Common myeloid progenitor, CD34-positive (primary cell): ENCODE measurements around the gene IQCE.

Experiments used
- CTCF ChIA-PET: fragments of 350-600 bp; sonication (Branson Sonifier 250); formaldehyde crosslinking; loops from one replicate; lab custom pipeline; 2021; ENCODE audit warnings: antibody characterized with exemption; lab: Charles Lee
- POLR2A ChIA-PET: fragments of 350-600 bp; sonication (Branson Sonifier 250); formaldehyde crosslinking; loops from one replicate; lab custom pipeline; 2021; ENCODE audit warnings: antibody characterized with exemption; lab: Charles Lee
- DNase-seq, 3 donors: peaks; one replicate each; pipeline versions ENCODE4 v3.0.0 to v3.0.0-alpha.2; 2013
- H3K27ac ChIP-seq, 2 experiments: 1 replicate in 1 of 2; 2 replicates in 1 of 2; pipeline ENCODE4 v1.7.0; 2013; ENCODE audit warnings: inconsistent platforms in 2 of 2, low read length in 2 of 2, mild to moderate bottlenecking in 2 of 2, low read depth in 1 of 2, moderate library complexity in 1 of 2; ENCODE audit not compliant: severe bottlenecking in 2 of 2, insufficient read depth in 1 of 2, poor library complexity in 1 of 2
- H3K27me3 ChIP-seq, 5 experiments: replicated peaks in 2 of 5; 1 replicate in 3 of 5; 2 replicates in 2 of 5; pipeline versions ENCODE4 v1.6.1 to v1.7.0; 2013; ENCODE audit warnings: low read length in 4 of 5, mild to moderate bottlenecking in 2 of 5, moderate library complexity in 2 of 5, inconsistent platforms in 1 of 5; ENCODE audit not compliant: insufficient read depth in 5 of 5, control insufficient read depth in 4 of 5
- H3K36me3 ChIP-seq, 4 experiments: 1 replicate in 2 of 4; 2 replicates in 2 of 4; pipeline versions ENCODE4 v1.6.1 to v1.7.0; 2013; ENCODE audit warnings: low read length in 3 of 4, control low read depth in 1 of 4, mild to moderate bottlenecking in 1 of 4; ENCODE audit not compliant: control insufficient read depth in 4 of 4, insufficient read depth in 4 of 4
- H3K4me1 ChIP-seq, 4 experiments: 1 replicate in 3 of 4; 2 replicates in 1 of 4; pipeline versions ENCODE4 v1.6.1 to v1.7.1; 2013; ENCODE audit warnings: low read length in 3 of 4, mild to moderate bottlenecking in 3 of 4, control low read depth in 1 of 4, inconsistent platforms in 1 of 4, moderate library complexity in 1 of 4; ENCODE audit not compliant: control insufficient read depth in 4 of 4, insufficient read depth in 4 of 4; ENCODE audit errors: control extremely low read depth in 1 of 4
- H3K4me3 ChIP-seq, 7 experiments: 1 replicate in 4 of 7; 2 replicates in 3 of 7; pipeline versions ENCODE4 v1.5.1 to v1.7.0; 2013; ENCODE audit warnings: mild to moderate bottlenecking in 7 of 7, low read length in 6 of 7, moderate library complexity in 6 of 7, inconsistent platforms in 2 of 7, low read depth in 2 of 7, control low read depth in 1 of 7; ENCODE audit not compliant: insufficient read depth in 4 of 7, control insufficient read depth in 1 of 7; ENCODE audit errors: extremely low read depth in 1 of 7
- H3K9me3 ChIP-seq, 5 experiments: 1 replicate in 4 of 5; 2 replicates in 1 of 5; pipeline versions ENCODE4 v1.6.1 to v1.7.1; 2013; ENCODE audit warnings: low read length in 4 of 5, mild to moderate bottlenecking in 2 of 5, inconsistent platforms in 1 of 5, low read depth in 1 of 5, moderate library complexity in 1 of 5; ENCODE audit not compliant: control insufficient read depth in 4 of 5, insufficient read depth in 2 of 5; ENCODE audit errors: control extremely low read depth in 1 of 5
- WGBS: methylation state at CpG from one replicate; pipeline ENCODE4 v1.1.5; 2013; ENCODE audit not compliant: insufficient coverage; 5-methylcytosine and 5-hydroxymethylcytosine counted together

IQCE gene

GRCh38 chr7:2644562-2645273, 85.9 kb downstream of the IQCE start:
- H3K36me3 ChIP-seq: peaks cover 0 to 42% (median 17%) of the 10 kb centered on the region in 4 experiments
- peaks cover 0 to 49% (median 43%) of the 10 kb centered on the region in 4 experiments for H3K4me1 ChIP-seq
- no peaks in the 10 kb centered on the region for H3K9me3 ChIP-seq
- WGBS: 86% methylated on average over 14 of the region's 18 CpGs
- no peak for DNase-seq
- CTCF ChIA-PET: interaction anchor here (0.8 to 4.6 kb wide), 15 partner anchors 9 to 194 kb away, joined by 3 to 33 read pairs (median 4); no protein-coding TSS in a partner anchor
- H3K4me3 ChIP-seq: peak overlapping the region in 5 of 7 experiments; percentile 10 to 58 (median 40)
- no peak overlapping the region for H3K27ac ChIP-seq
- H3K27me3 ChIP-seq: no peaks in the 10 kb centered on the region
- POLR2A ChIA-PET: interaction anchor here (0.8 to 1.5 kb wide), 4 partner anchors 12 to 36 kb away, joined by 3 to 5 read pairs (median 4); no protein-coding TSS in a partner anchor

GRCh38 chr7:2645274-2645868, 86.6 kb downstream of the IQCE start:
- Histone ChIP-seq H3K4me3 (peak overlapping the region in 5 of 7 experiments; percentile 23 to 58 (median 40)), H3K36me3 (peaks cover 0 to 46% (median 22%) of the 10 kb centered on the region in 4 experiments), H3K27ac (no peak overlapping the region), H3K9me3 (no peaks in the 10 kb centered on the region), H3K4me1 (peaks cover 0 to 49% (median 43%) of the 10 kb centered on the region in 4 experiments), H3K27me3 (no peaks in the 10 kb centered on the region)
- DNase-seq: peak; percentile 48 to 86 (median 84)
- 3% methylated on average over 14 of the region's 14 CpGs for WGBS
- ChIA-PET CTCF (interaction anchor here (0.8 to 4.6 kb wide), 13 partner anchors 9 to 194 kb away, joined by 3 to 33 read pairs (median 4); no protein-coding TSS in a partner anchor), POLR2A (interaction anchor here (0.6 to 1.5 kb wide), 5 partner anchors 13 to 49 kb away, joined by 3 to 5 read pairs (median 4); no protein-coding TSS in a partner anchor)

GRCh38 chr7:2646336-2646679, 87.5 kb downstream of the IQCE start:
- Histone ChIP-seq H3K27me3 (no peaks in the 10 kb centered on the region), H3K36me3 (peaks cover 0 to 46% (median 22%) of the 10 kb centered on the region in 4 experiments), H3K4me3 (no peak overlapping the region), H3K27ac (no peak overlapping the region), H3K9me3 (no peaks in the 10 kb centered on the region), H3K4me1 (peaks cover 0 to 43% (median 37%) of the 10 kb centered on the region in 4 experiments)
- WGBS: 94% methylated on average over 8 of the region's 10 CpGs
- no peak for DNase-seq
- ChIA-PET CTCF (interaction anchor here (1.9 to 4.6 kb wide), 3 partner anchors 8 to 13 kb away, joined by 4 to 33 read pairs (median 6); no protein-coding TSS in a partner anchor), POLR2A (no interaction called here)

GRCh38 chr7:2646680-2647571, 88.1 kb downstream of the IQCE start:
- Histone ChIP-seq H3K27ac (no peak overlapping the region), H3K36me3 (peaks cover 0 to 45% (median 25%) of the 10 kb centered on the region in 4 experiments), H3K27me3 (no peaks in the 10 kb centered on the region), H3K9me3 (no peaks in the 10 kb centered on the region), H3K4me3 (no peak overlapping the region), H3K4me1 (peaks cover 0 to 37% (median 32%) of the 10 kb centered on the region in 4 experiments)
- 97% methylated on average over 51 of the region's 73 CpGs for WGBS
- ChIA-PET CTCF (interaction anchor here (2.2 kb wide), 1 partner anchor 12 kb away, joined by 6 read pairs; no protein-coding TSS in a partner anchor), POLR2A (no interaction called here)
- DNase-seq: no peak

GRCh38 chr7:2647594-2648172, 88.9 kb downstream of the IQCE start:
- peaks cover 0 to 51% (median 33%) of the 10 kb centered on the region in 4 experiments for H3K36me3 ChIP-seq
- H3K4me3 ChIP-seq: no peak overlapping the region
- H3K9me3 ChIP-seq: no peaks in the 10 kb centered on the region
- DNase-seq: no peak
- ChIA-PET POLR2A (interaction anchor here (0.9 to 1.4 kb wide), 2 partner anchors 13 to 16 kb away, joined by 3 to 4 read pairs; no protein-coding TSS in a partner anchor), CTCF (interaction anchor here (1.2 to 1.4 kb wide), 2 partner anchors 11 to 39 kb away, joined by 3 to 5 read pairs; no protein-coding TSS in a partner anchor)
- H3K27ac ChIP-seq: no peak overlapping the region
- no peaks in the 10 kb centered on the region for H3K27me3 ChIP-seq
- peaks cover 0 to 40% (median 32%) of the 10 kb centered on the region in 4 experiments for H3K4me1 ChIP-seq
- WGBS: 95% methylated on average over 12 of the region's 15 CpGs
